IMR-90 (cell line): ENCODE measurements around the gene TMIGD1. TPM values are rescaled to one million over a fixed set of nuclear protein-coding genes. Genes with fewer than 3 reads are reported as not detected.
"Not testable (repeated sequence)": the region's sequence is repeated elsewhere in the genome, so short reads cannot be mapped to it uniquely, and the experiment has no call there.

Experiments used
- ATAC-seq: fragments of 200-7000 bp; cut with Tn5 transposase; 2 replicates; pipeline ENCODE4 v1.9.1; 2020; ENCODE audit warnings: low read depth, mild to moderate bottlenecking, moderate library complexity
- BruUV-seq: library from RNA; stranded (reverse); fragments of 400-500 nt; replicated peaks from 2 replicates; lab custom pipeline; 2021; lab: Mats Ljungman, UMichigan
- CTCF ChIA-PET: fragments of 300-600 bp; formaldehyde crosslinking; extraction: SDS; loops from one replicate; lab custom pipeline; 2021; ENCODE audit warnings: antibody characterized with exemption; lab: Yijun Ruan, JAX
- POLR2A ChIA-PET: fragments of 300-600 bp; sonication (Branson Sonifier 250); formaldehyde crosslinking; loops from one replicate; lab custom pipeline; 2022; ENCODE audit warnings: antibody characterized with exemption; ENCODE audit not compliant: unreplicated experiment; lab: Charles Lee
- DNase-seq: peaks from one replicate; pipeline ENCODE4 v3.0.0; 2013
- H2AFZ ChIP-seq: replicated peaks from 2 replicates; pipeline ENCODE3; 2013; ENCODE audit warnings: low read length, mild to moderate bottlenecking; ENCODE audit not compliant: poor library complexity
- H2AK5ac ChIP-seq: 2 replicates; pipeline ENCODE4 v1.6.1; 2013; ENCODE audit warnings: low read depth, low read length, inconsistent platforms
- H2AK9ac ChIP-seq: replicated peaks from 2 replicates; pipeline ENCODE3; 2013; ENCODE audit warnings: mild to moderate bottlenecking, low read depth, low read length, moderate library complexity; ENCODE audit not compliant: poor library complexity
- H2BK120ac ChIP-seq: 2 replicates; pipeline ENCODE4 v1.6.1; 2013; ENCODE audit warnings: low read depth, low read length, inconsistent platforms
- H2BK15ac ChIP-seq: 3 replicates; pipeline ENCODE4 v1.6.1; 2013; ENCODE audit warnings: low read depth, low read length, inconsistent platforms
- H2BK20ac ChIP-seq: 2 replicates; pipeline ENCODE4 v1.6.1; 2013; ENCODE audit warnings: low read depth, mild to moderate bottlenecking, inconsistent platforms, low read length, moderate library complexity
- H2BK5ac ChIP-seq: 2 replicates; pipeline ENCODE4 v1.6.1; 2013; ENCODE audit warnings: mild to moderate bottlenecking, low read depth, low read length, inconsistent platforms; ENCODE audit not compliant: poor library complexity, severe bottlenecking
- H3K14ac ChIP-seq: replicated peaks from 2 replicates; pipeline ENCODE4 v1.6.1; 2013; ENCODE audit warnings: low read depth, low read length, inconsistent platforms
- H3K18ac ChIP-seq: 2 replicates; pipeline ENCODE4 v1.6.1; 2013; ENCODE audit warnings: low read depth, low read length, control low read depth
- H3K23ac ChIP-seq: 2 replicates; pipeline ENCODE4 v1.6.1; 2013; ENCODE audit warnings: low read depth, low read length, inconsistent platforms
- H3K27ac ChIP-seq: 2 replicates; pipeline ENCODE4 v1.5.1; 2013; ENCODE audit warnings: mild to moderate bottlenecking, control low read depth, low read length; ENCODE audit not compliant: insufficient read depth
- H3K27me3 ChIP-seq: 2 replicates; pipeline ENCODE4 v1.6.1; 2013; ENCODE audit warnings: low read length; ENCODE audit not compliant: control insufficient read depth, insufficient read depth
- H3K36me3 ChIP-seq: 2 replicates; pipeline ENCODE4 v1.6.1; 2013; ENCODE audit warnings: low read length, mixed read lengths; ENCODE audit not compliant: control insufficient read depth, insufficient read depth
- H3K4ac ChIP-seq: 2 replicates; pipeline ENCODE4 v1.6.1; 2013; ENCODE audit warnings: low read depth, low read length, inconsistent platforms
- H3K4me1 ChIP-seq: 2 replicates; pipeline ENCODE4 v1.6.1; 2013; ENCODE audit warnings: low read length, mixed read lengths; ENCODE audit not compliant: control insufficient read depth, insufficient read depth
- H3K4me2 ChIP-seq: 2 replicates; pipeline ENCODE4 v1.6.1; 2013; ENCODE audit warnings: low read depth, mild to moderate bottlenecking, control low read depth, low read length, moderate library complexity
- H3K4me3 ChIP-seq: 2 replicates; pipeline ENCODE4 v1.5.1; 2013; ENCODE audit warnings: low read depth, mild to moderate bottlenecking, control low read depth, low read length, moderate library complexity; ENCODE audit not compliant: insufficient read depth
- H3K56ac ChIP-seq: 2 replicates; pipeline ENCODE4 v1.6.1; 2013; ENCODE audit warnings: low read length, inconsistent platforms; ENCODE audit not compliant: insufficient read depth; ENCODE audit errors: extremely low read depth
- H3K79me1 ChIP-seq, 2 experiments: 2 replicates each; pipeline ENCODE4 v1.6.1; 2013; ENCODE audit warnings: low read length in 2 of 2, inconsistent platforms in 1 of 2, low read depth in 1 of 2
- H3K9ac ChIP-seq: 2 replicates; pipeline ENCODE4 v1.6.1; 2013; ENCODE audit warnings: low read depth, low read length, control low read depth
- H3K9me1 ChIP-seq: 2 replicates; pipeline ENCODE4 v1.6.1; 2013; ENCODE audit warnings: low read length, inconsistent platforms; ENCODE audit not compliant: insufficient read depth
- H3K9me3 ChIP-seq: 2 replicates; pipeline ENCODE4 v1.6.1; 2013; ENCODE audit warnings: low read length; ENCODE audit not compliant: control insufficient read depth, insufficient read depth
- H4K20me1 ChIP-seq: 2 replicates; pipeline ENCODE4 v1.6.1; 2013; ENCODE audit warnings: low read length, inconsistent platforms; ENCODE audit not compliant: insufficient read depth
- H4K5ac ChIP-seq: 2 replicates; pipeline ENCODE4 v1.6.1; 2013; ENCODE audit warnings: mild to moderate bottlenecking, low read depth, low read length, control low read depth
- H4K8ac ChIP-seq, 2 experiments: 2 replicates each; pipeline ENCODE4 v1.6.1; 2013; ENCODE audit warnings: low read depth in 2 of 2, low read length in 2 of 2, control low read depth in 1 of 2, inconsistent platforms in 1 of 2
- H4K91ac ChIP-seq: 2 replicates; pipeline ENCODE4 v1.6.1; 2013; ENCODE audit warnings: low read depth, low read length, inconsistent platforms; ENCODE audit not compliant: insufficient read depth
- CEBPB ChIP-seq: IDR thresholded peaks from 2 replicates; pipeline ENCODE4 v1.6.1; 2012; ENCODE audit warnings: low read depth, low read length, improper control_type of control experiment
- NFE2L2 ChIP-seq: fragments of 150-350 bp; IDR thresholded peaks from 2 replicates; pipeline ENCODE4 v1.6.1; 2016; ENCODE audit warnings: low read depth, mild to moderate bottlenecking, low read length
- WGBS, 2 experiments: methylation state at CpG; one replicate each; pipeline versions ENCODE4 v1.1.5 to v1.1.7; 2013; ENCODE audit warnings: missing lambda C conversion rate in 2 of 2; ENCODE audit not compliant: insufficient read length in 1 of 2; ENCODE audit errors: extremely low coverage in 2 of 2; 5-methylcytosine and 5-hydroxymethylcytosine counted together
- dilution Hi-C: fragments of 300-500 bp; cut with HindIII; formaldehyde crosslinking; loops from one replicate; pipeline ENCODE4 v1.14.3; 2018; ENCODE audit warnings: low sequenced_read_pairs; ENCODE audit not compliant: unreplicated experiment
- in situ Hi-C: fragments of 300-500 bp; cut with MboI; formaldehyde crosslinking; loops from 3 replicates; pipeline ENCODE4 v1.14.3; 2019; ENCODE audit warnings: low sequenced_read_pairs, inconsistent platforms, mixed read lengths
- intact Hi-C: fragments of 100-400 bp; cut with micrococcal nuclease; formaldehyde crosslinking; loops from 2 replicates; pipeline ENCODE4 v1.10.0; 2022
- polyA plus RNA-seq, 3 experiments: library from polyadenylated mRNA; depleted of rRNA; stranded (reverse); fragments of >200 nt; gene quantifications; 2 replicates each; pipeline ENCODE4 v1.2.3, GENCODE V29; 2012; ENCODE audit warnings: low replicate concordance in 1 of 3
- total RNA-seq: library from RNA; depleted of rRNA; stranded (reverse); fragments of >200 nt; gene quantifications from 2 replicates; pipeline ENCODE4 v1.2.3, GENCODE V29; 2012

Gene TMIGD1
- total and polyA plus RNA-seq, 2 of the 4 experiments (the other 2 are of a cell fraction): not detected

GRCh38 chr17:30351735-30352134 is 17.9 kb upstream of the TMIGD1 start:
- no peak overlapping the region for H3K23ac ChIP-seq
- H3K9me1 ChIP-seq: no peaks in the 10 kb centered on the region; the same call in 1 of the 2 replicates
- no peak overlapping the region for H4K5ac ChIP-seq
- ChIA-PET CTCF (no interaction called here), POLR2A (no interaction called here)
- H2BK15ac ChIP-seq: no peak overlapping the region
- ATAC-seq (no peak), DNase-seq (no peak)
- no peak overlapping the region for H3K4ac ChIP-seq
- no peak overlapping the region for H3K9ac ChIP-seq
- no peak overlapping the region for H4K8ac ChIP-seq
- TF ChIP-seq NFE2L2 (no peak), CEBPB (peak; percentile 26; the same call in 1 of the 2 replicates)
- dilution Hi-C loops: no loop called here
- H3K9me3 ChIP-seq: no peaks in the 10 kb centered on the region
- H2BK120ac ChIP-seq: no peak overlapping the region
- H2BK20ac ChIP-seq: no peak overlapping the region
- H3K36me3 ChIP-seq: no peaks in the 10 kb centered on the region
- no peak overlapping the region for H3K14ac ChIP-seq
- H2AK9ac ChIP-seq: no peak overlapping the region
- no peak overlapping the region for H4K91ac ChIP-seq
- in situ Hi-C loops: no loop called here
- H3K79me1 ChIP-seq: no peaks in the 10 kb centered on the region
- intact Hi-C loops: no loop called here
- no peak overlapping the region for H3K56ac ChIP-seq
- BruUV-seq: no TSS peak
- peaks cover 4% of the 10 kb centered on the region for H3K4me1 ChIP-seq
- peaks cover 5% of the 10 kb centered on the region; the same call in 1 of the 2 replicates for H4K20me1 ChIP-seq
- no peak overlapping the region for H3K18ac ChIP-seq
- WGBS, 2 experiments: no CpG with 5 or more reads among the region's 2 CpGs
- no peak overlapping the region for H3K4me3 ChIP-seq
- H3K4me2 ChIP-seq: no peak overlapping the region
- H3K27me3 ChIP-seq: no peaks in the 10 kb centered on the region
- no peak overlapping the region for H2AFZ ChIP-seq
- H2AK5ac ChIP-seq: no peak overlapping the region
- no peak overlapping the region for H2BK5ac ChIP-seq
- no peak overlapping the region for H3K27ac ChIP-seq

DNA sequence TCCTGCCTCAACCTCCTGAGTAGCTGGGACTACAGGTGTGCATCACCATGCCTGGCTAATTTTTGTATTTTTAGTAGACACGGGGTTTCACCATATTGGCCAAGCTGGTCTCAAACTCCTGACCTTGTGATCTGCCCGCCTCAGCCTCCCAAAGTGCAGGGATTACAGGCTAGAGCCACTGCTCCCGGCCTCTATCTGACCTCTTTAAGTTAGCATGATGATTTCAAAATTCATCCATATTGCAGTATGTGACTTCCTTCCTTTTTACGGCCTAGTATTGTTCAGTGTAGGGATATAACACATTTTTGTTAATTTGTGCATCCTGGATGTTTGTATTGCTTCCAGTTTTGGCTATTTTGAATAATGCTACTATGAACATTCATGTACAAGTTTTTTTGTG is 17.4 kb upstream of the TMIGD1 start:
- H3K36me3 ChIP-seq, H3K9me1 ChIP-seq, intact Hi-C loops, H2BK120ac ChIP-seq, in situ Hi-C loops, H3K9me3 ChIP-seq, H3K23ac ChIP-seq, H3K18ac ChIP-seq, H3K27ac ChIP-seq, BruUV-seq, H3K4me3 ChIP-seq, DNase-seq, H2AK9ac ChIP-seq, dilution Hi-C loops, H3K56ac ChIP-seq, H4K91ac ChIP-seq, H4K8ac ChIP-seq, H3K9ac ChIP-seq, POLR2A ChIA-PET, H3K4ac ChIP-seq, H3K14ac ChIP-seq, ATAC-seq, H3K4me2 ChIP-seq, H4K20me1 ChIP-seq, H3K79me1 ChIP-seq, H2AK5ac ChIP-seq, H3K4me1 ChIP-seq, H4K5ac ChIP-seq, H2AFZ ChIP-seq, H2BK15ac ChIP-seq, H2BK5ac ChIP-seq, H3K27me3 ChIP-seq: not testable (repeated sequence)
- CTCF ChIA-PET: interaction anchor here (1.0 kb wide), 1 partner anchor 11 kb away, joined by 5 read pairs; no protein-coding TSS in a partner anchor
- 90% methylated on average over 2 of the region's 4 CpGs; no CpG with 5 or more reads in 1 of the 2 experiments for WGBS, 2 experiments
- H2BK20ac ChIP-seq: peak overlapping the region; percentile 5; the same call in 1 of the 2 replicates
